Esophagus muscularis mucosa (tissue), 4 donors: ENCODE data around the gene SLC12A7. TPM values are rescaled to one million over a fixed set of nuclear protein-coding genes. Genes with fewer than 3 reads are reported as not detected.
"Not testable (repeated sequence)": the region's sequence is repeated elsewhere in the genome, so short reads cannot be mapped to it uniquely, and the experiment has no call there.

Source experiments
- DNase-seq: peaks from one replicate; pipeline ENCODE4 v3.0.0-alpha.2; 2017; ENCODE audit errors: extremely low spot score
- H3K27ac ChIP-seq, 4 donors: fragments of 200-600 bp; sonication (generic); replicated peaks in 1 of 4; 1 replicate in 3 of 4; 2 replicates in 1 of 4; pipeline ENCODE4 v1.5.1; 2016 to 2019; ENCODE audit warnings: mild to moderate bottlenecking in 1 of 4
- H3K27me3 ChIP-seq, 4 donors: fragments of 200-600 bp; sonication (generic); one replicate each; pipeline versions ENCODE4 v1.5.1 to v1.6.0; 2016 to 2019
- H3K36me3 ChIP-seq, 4 donors: fragments of 200-600 bp; sonication (generic); one replicate each; pipeline ENCODE4 v1.5.1; 2016 to 2019
- H3K4me1 ChIP-seq, 4 donors: fragments of 200-600 bp; sonication (generic); one replicate each; pipeline ENCODE4 v1.5.1; 2016 to 2019
- H3K4me3 ChIP-seq, 4 donors: fragments of 200-600 bp; sonication (generic); 1 replicate in 2 of 4; 2 replicates in 2 of 4; pipeline ENCODE4 v1.5.1; 2016 to 2019; ENCODE audit warnings: mild to moderate bottlenecking in 4 of 4, moderate library complexity in 1 of 4
- H3K9me3 ChIP-seq, 4 donors: fragments of 200-600 bp; sonication (generic); 1 replicate in 3 of 4; 2 replicates in 1 of 4; pipeline ENCODE4 v1.5.1; 2016 to 2019
- EP300 ChIP-seq: sonication (generic); formaldehyde crosslinking; IDR thresholded peaks from one replicate; pipeline ENCODE4 v1.6.1; 2017; ENCODE audit warnings: antibody characterized with exemption
- POLR2A ChIP-seq: fragments of 450-650 bp; IDR thresholded peaks from one replicate; pipeline ENCODE4 v1.6.1; 2017; ENCODE audit warnings: antibody characterized with exemption, moderate library complexity, mild to moderate bottlenecking, low read depth
- POLR2AphosphoS5 ChIP-seq, 2 donors: sonication (generic); formaldehyde crosslinking; IDR thresholded peaks; one replicate each; pipeline ENCODE4 v1.6.1; 2017; ENCODE audit warnings: antibody characterized with exemption in 2 of 2
- WGBS: methylation state at CpG from one replicate; pipeline ENCODE4 v1.1.5; 2018; 5-methylcytosine and 5-hydroxymethylcytosine counted together
- intact Hi-C: fragments of 100-400 bp; cut with DNase I; formaldehyde crosslinking; loops from one replicate; pipeline ENCODE4 v1.15.1; 2023
- total RNA-seq, 4 donors: library from RNA; depleted of rRNA; stranded (reverse); fragments of >200 nt; gene quantifications; one replicate each; pipeline versions ENCODE4 v1.1.0 to v1.2.1, GENCODE V29; 2016
- TF ChIP-seq, protein P1 (sequence below), 3 experiments: fragments of 200-600 bp in 2 of 3; fragments of 450-650 bp in 1 of 3; sonication (generic) in 2 of 3; IDR thresholded peaks; one replicate each; pipeline ENCODE4 v1.5.1; 2017 to 2019; ENCODE audit warnings: antibody characterized with exemption in 3 of 3, mild to moderate bottlenecking in 2 of 3, moderate library complexity in 1 of 3

The SLC12A7 gene
- total RNA-seq, 4 donors from 2014 or later: 21.6 to 35.8 (median 25.4) TPM

DNA sequence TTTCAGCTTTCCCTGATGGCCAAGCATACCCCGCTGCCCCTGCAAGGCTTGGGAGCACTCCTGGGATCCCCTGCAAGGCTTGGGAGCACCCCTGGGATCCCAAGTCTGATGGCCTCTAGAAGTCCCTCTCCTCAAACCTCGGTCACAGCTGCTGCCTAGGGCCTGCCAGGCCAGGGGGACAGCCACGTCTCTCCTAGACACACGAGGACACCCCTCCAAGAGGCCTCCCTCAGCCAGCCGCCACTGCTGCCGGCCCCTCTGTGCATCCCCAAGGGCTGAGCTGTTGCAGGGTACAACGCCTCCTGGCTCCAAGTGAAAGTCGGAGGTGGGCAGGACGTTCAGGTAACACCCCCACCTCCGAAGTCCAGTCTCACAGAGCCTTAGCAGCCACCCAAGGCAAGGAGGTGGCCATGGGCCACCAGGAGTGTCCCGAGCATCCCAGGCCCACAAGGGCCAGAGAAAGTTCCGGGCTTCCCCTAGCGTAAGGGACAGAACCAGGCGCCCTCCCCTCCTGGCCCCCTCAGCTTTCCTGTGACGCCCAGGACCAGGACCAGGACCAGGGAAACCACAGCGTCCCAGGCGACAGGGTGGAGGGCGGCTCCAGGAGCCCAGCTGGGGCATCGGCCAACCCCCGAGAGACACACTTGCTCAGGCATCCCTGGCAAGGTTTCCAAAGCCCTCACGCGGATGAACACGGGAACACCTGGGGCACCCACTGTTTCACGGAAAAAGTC is 17.3 kb upstream of the SLC12A7 start:
- peaks cover 11 to 35% (median 32%) of the 10 kb centered on the region in 4 donors for H3K4me1 ChIP-seq
- no peak overlapping the region for H3K27ac ChIP-seq
- TF ChIP-seq EP300 (no peak), POLR2A (no peak), POLR2AphosphoS5 (IDR thresholded peaks at IDR 0.05) (no peak)
- TF ChIP-seq, protein P1, sequence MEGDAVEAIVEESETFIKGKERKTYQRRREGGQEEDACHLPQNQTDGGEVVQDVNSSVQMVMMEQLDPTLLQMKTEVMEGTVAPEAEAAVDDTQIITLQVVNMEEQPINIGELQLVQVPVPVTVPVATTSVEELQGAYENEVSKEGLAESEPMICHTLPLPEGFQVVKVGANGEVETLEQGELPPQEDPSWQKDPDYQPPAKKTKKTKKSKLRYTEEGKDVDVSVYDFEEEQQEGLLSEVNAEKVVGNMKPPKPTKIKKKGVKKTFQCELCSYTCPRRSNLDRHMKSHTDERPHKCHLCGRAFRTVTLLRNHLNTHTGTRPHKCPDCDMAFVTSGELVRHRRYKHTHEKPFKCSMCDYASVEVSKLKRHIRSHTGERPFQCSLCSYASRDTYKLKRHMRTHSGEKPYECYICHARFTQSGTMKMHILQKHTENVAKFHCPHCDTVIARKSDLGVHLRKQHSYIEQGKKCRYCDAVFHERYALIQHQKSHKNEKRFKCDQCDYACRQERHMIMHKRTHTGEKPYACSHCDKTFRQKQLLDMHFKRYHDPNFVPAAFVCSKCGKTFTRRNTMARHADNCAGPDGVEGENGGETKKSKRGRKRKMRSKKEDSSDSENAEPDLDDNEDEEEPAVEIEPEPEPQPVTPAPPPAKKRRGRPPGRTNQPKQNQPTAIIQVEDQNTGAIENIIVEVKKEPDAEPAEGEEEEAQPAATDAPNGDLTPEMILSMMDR (IDR thresholded peaks at IDR 0.05): no peak
- DNase-seq: no peak
- intact Hi-C loops: no loop called here
- H3K36me3 ChIP-seq: no peaks in the 10 kb centered on the region
- 92% methylated on average over 14 of the region's 24 CpGs for WGBS
- H3K4me3 ChIP-seq: no peak overlapping the region
- no peaks in the 10 kb centered on the region for H3K27me3 ChIP-seq
- H3K9me3 ChIP-seq: no peaks in the 10 kb centered on the region

GRCh38 chr5:1127959-1128785 is 16.3 kb upstream of the SLC12A7 start:
- Histone ChIP-seq H3K36me3 (no peaks in the 10 kb centered on the region), H3K4me1 (peaks cover 11 to 44% (median 27%) of the 10 kb centered on the region in 4 donors), H3K9me3 (no peaks in the 10 kb centered on the region), H3K27ac (no peak overlapping the region), H3K4me3 (no peak overlapping the region), H3K27me3 (no peaks in the 10 kb centered on the region)
- DNase-seq: no peak
- intact Hi-C loops: no loop called here
- WGBS: 67% methylated on average over 17 of the region's 20 CpGs
- no peak for TF ChIP-seq EP300
- TF ChIP-seq POLR2A: no peak
- TF ChIP-seq, protein P1 (IDR thresholded peaks at IDR 0.05): no peak
- TF ChIP-seq POLR2AphosphoS5 (IDR thresholded peaks at IDR 0.05): no peak

- H3K9me3 ChIP-seq, H3K27me3 ChIP-seq, H3K36me3 ChIP-seq, intact Hi-C loops, H3K4me3 ChIP-seq, DNase-seq: not testable (repeated sequence)
- H3K4me1 ChIP-seq: peaks cover 11 to 44% (median 22%) of the 10 kb centered on the region in 4 donors
- peak overlapping the region in 3 of 4 donors; percentile 45 to 62 (median 49) for H3K27ac ChIP-seq
- WGBS: 89% methylated on average over 2 of the region's 2 CpGs
Observed at GRCh38 chr5:1125695-1126094, 13.8 kb upstream of the SLC12A7 start.

DNA sequence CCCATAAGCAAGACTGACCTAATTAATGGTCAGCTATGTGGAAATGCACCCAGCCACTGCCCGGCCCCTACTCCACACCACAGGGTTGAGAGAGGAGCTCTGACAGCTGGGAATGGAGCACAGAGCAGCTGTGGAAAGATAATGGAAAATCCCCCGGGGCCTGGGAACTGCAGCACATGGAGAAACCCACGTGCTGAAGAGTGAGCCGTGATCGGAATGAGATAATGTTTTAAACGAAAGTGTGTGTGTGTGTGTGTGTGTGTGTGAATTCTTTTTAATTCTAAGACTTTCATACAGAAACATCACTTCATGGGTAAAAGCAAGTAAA is 13.1 kb upstream of the SLC12A7 start:
- DNase-seq: no peak
- intact Hi-C loops: no loop called here

DNA sequence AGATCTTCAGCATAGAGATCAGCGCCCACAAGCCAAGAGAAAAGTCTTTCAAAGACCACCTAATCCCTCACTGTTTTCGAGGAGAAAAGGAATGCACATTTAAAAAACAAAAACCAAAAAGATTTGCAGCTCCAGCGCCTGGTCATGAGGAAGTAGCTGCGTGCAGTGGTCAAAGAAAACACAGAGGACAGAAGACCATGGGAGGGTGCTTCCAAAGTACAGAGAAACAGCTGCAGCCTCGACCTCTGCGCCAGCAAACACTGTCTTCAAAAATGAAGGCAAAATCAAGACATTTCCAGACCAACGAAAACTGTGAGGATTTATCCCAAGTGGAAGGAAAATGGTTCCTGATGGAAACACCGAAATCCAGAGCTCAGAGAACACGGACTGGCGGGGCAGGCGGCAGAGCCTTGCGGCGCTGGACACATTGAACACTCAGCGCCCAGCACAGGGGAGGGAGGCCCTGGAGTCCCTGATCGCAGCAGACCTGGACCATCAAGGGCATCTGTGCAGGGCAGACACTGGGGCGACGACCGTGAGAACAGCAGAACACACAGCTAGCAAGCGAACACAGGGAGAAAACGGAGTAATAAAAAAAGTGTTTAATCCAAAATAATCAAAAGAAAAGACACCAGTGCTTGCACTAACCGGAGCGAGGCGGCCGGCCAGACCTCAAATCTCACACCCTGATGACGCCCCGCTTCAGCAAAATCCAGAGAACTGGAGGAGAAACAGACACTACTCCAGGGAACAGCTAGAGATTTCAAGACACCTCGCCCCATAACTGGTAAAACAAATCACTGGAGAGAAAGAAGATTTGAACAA is 12.6 kb upstream of the SLC12A7 start:
- no peak for DNase-seq
- intact Hi-C loops: no loop called here
- WGBS: 72% methylated on average over 27 of the region's 27 CpGs
- TF ChIP-seq POLR2A (no peak), EP300 (no peak), POLR2AphosphoS5 (IDR thresholded peaks at IDR 0.05) (no peak)
- TF ChIP-seq, protein P1 (IDR thresholded peaks at IDR 0.05): no peak
- Histone ChIP-seq H3K4me3 (no peak overlapping the region), H3K27me3 (no peaks in the 10 kb centered on the region), H3K27ac (peak overlapping the region; percentile 17 to 58 (median 48)), H3K9me3 (no peaks in the 10 kb centered on the region), H3K4me1 (peaks cover 14 to 40% (median 24%) of the 10 kb centered on the region in 4 donors), H3K36me3 (no peaks in the 10 kb centered on the region)

More for the DNA sequence above, 13.1 kb upstream of the SLC12A7 start:
- Histone ChIP-seq H3K27ac (peak overlapping the region; percentile 17 to 62 (median 50)), H3K4me1 (peaks cover 11 to 40% (median 22%) of the 10 kb centered on the region in 4 donors), H3K36me3 (no peaks in the 10 kb centered on the region), H3K27me3 (no peaks in the 10 kb centered on the region), H3K9me3 (no peaks in the 10 kb centered on the region), H3K4me3 (no peak overlapping the region)
- 47% methylated on average over 6 of the region's 6 CpGs for WGBS
- peak; percentile 8 to 44 for TF ChIP-seq POLR2AphosphoS5 (IDR thresholded peaks at IDR 0.05)
- TF ChIP-seq POLR2A: no peak
